Activated CD4-positive, alpha-beta T cell treated with anti-CD3 and anti-CD28 coated beads for 4 hours (primary cell): ENCODE results near the gene OR2T10.
"Not testable (repeated sequence)": the region's sequence is repeated elsewhere in the genome, so short reads cannot be mapped to it uniquely, and the experiment has no call there.

Source experiments
- DNase-seq, 2 donors: peaks; one replicate each; pipeline ENCODE4 v3.0.0-alpha.2; 2020

OR2T10 gene, protein sequence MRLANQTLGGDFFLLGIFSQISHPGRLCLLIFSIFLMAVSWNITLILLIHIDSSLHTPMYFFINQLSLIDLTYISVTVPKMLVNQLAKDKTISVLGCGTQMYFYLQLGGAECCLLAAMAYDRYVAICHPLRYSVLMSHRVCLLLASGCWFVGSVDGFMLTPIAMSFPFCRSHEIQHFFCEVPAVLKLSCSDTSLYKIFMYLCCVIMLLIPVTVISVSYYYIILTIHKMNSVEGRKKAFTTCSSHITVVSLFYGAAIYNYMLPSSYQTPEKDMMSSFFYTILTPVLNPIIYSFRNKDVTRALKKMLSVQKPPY

GRCh38 chr1:248597589-248597988, at the start of gene OR2T10:
Gene OR2T10 (minus strand): TSS chr1:248597700. CDS start chr1:248593768, 3,932 bp downstream.
- DNase-seq, result no peak

DNA sequence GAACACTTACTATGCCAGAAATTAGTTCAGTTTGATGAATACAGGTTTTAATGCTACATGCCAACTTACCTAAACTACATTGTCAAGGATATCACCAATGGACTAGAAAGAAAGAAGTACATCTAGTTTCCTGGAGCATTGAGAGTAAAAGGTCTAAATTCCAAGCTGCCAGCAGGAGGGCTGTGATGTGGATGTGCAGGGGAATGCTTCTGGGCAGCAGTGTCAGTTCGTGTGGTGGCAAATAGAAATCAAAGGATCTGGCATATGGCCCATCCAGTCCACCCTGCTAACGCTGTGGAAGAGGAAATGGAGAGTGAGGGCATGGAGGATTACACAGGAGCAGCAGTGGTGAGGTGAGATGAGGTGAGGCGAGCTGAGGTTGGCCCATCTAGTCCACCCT, 47.7 kb upstream of the OR2T10 start, which contains the start of gene OR2T35:
TSS of gene OR2T35 (minus strand) at position 101 of the 400 bp plus-strand sequence. CDS start 6,020 bp downstream, outside the sequence.
- not testable (repeated sequence) for DNase-seq

- DNase-seq, result not testable (repeated sequence)
These were observed 45.6 kb upstream of the OR2T10 start for GRCh38 chr1:248642971-248643651.

GRCh38 chr1:248641583-248641982, 44.1 kb upstream of the OR2T10 start:
- not testable (repeated sequence) for DNase-seq

- DNase-seq, result not testable (repeated sequence)
These were observed 43.4 kb upstream of the OR2T10 start for GRCh38 chr1:248640906-248641305.

DNA sequence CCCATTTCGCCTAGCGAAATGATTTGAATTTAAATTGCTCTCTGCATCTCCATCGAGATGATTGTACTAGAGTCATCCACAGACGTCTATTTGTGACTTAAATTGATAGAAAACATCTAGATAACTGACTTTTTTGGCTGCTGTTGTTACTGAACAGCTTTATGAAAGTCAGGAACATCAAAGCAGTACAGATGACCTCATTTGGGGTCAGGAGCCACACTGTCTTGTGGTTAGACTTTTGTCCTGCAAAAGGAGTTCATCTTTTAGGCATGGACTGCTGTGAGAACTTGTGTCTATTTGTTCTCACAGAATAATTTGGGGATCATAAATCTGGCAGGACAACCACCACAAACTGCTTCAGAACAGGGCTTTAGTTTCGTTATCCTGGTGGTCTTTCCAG, 42.2 kb upstream of the OR2T10 start:
- DNase-seq, result not testable (repeated sequence)

- DNase-seq, result not testable (repeated sequence)
These were observed 39.1 kb upstream of the OR2T10 start for GRCh38 chr1:248636612-248637011.

- DNase-seq, result not testable (repeated sequence)
These were observed 37.5 kb upstream of the OR2T10 start, which contains the start of gene OR2T11 for GRCh38 chr1:248634991-248635390. Gene OR2T11 (minus strand): TSS chr1:248635091. CDS start chr1:248627128, 7,963 bp downstream.

DNA sequence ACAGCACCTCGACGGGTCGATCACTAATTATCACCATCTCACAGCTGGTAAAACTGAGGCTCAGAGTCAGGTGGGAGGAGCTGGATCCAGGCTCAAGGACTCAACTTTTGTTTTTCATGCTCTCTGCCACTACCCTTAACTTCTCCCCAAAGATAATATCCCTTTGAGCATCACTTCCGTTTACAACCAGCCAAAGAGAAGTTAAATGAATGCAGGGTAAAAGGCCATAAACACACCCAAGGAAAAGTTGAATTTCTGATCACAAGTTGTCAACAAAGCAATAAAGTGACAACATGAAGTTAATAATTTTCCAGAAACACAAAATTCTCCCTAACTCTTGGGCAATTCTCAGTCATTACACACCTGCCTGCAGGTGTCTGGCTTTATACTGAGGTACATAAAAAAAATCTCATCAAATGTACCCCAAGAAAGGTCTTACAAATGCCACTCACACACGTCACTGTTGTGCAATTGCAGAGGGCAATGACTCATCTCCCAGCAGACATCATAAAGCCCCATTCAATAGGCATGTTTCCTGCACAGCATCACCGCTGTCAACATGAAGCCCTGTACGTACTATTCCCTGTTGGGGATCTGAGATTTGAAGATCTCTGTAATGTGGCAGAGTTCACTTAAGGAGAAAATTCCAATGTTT, 34.0 kb upstream of the OR2T10 start:
- DNase-seq, result no peak

GRCh38 chr1:248630551-248630950, 33.1 kb upstream of the OR2T10 start:
- DNase-seq, result no peak

- no peak for DNase-seq
These were observed 30.7 kb upstream of the OR2T10 start for GRCh38 chr1:248627971-248628844.

GRCh38 chr1:248625971-248626370, 28.5 kb upstream of the OR2T10 start:
- no peak for DNase-seq

DNA sequence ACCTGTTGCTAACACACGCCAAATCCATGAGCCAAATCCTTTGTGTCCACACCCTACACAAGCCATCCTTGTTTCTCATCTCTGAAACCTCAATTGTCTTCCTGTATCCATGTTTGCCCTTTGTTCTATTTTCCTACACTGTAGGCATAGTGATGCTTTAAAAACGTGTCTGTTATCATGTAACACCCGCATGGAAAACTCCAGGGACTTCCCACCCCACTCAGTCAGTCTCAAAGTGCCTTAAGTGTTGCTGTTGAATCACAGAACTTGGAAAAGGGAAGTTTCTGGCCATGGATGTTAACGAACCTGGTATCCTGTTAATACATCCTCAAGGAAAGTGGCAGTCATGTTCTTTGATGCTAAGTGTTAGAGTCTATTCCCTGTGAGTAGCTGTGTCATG, 27.7 kb upstream of the OR2T10 start:
- DNase-seq, result no peak

- DNase-seq, result no peak
These were observed 25.1 kb upstream of the OR2T10 start for GRCh38 chr1:248622570-248623001.

- no peak for DNase-seq
These were observed 24.3 kb upstream of the OR2T10 start for GRCh38 chr1:248621770-248622169.

- peak; percentile 46 to 48 for DNase-seq
These were observed 21.4 kb upstream of the OR2T10 start for GRCh38 chr1:248618878-248619277.

DNA sequence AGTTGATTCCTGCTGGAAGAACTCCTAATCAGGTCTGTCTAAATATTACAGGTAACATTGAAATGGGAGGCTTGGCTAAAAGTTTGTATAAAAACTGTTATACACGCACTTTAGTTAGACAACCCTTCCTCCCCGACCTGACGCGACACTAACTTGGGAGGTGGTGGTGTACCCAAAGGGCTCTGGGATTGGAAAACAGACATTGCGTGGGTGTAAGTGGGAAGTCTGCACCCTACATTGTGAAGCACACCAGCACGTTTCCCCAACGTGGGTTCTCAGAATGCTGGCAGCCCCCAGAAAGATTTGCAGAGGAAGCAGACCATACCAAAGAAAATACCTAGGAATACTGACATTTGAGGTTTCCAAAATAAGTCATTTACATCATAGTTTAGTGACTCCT, 20.6 kb upstream of the OR2T10 start:
- no peak for DNase-seq

DNA sequence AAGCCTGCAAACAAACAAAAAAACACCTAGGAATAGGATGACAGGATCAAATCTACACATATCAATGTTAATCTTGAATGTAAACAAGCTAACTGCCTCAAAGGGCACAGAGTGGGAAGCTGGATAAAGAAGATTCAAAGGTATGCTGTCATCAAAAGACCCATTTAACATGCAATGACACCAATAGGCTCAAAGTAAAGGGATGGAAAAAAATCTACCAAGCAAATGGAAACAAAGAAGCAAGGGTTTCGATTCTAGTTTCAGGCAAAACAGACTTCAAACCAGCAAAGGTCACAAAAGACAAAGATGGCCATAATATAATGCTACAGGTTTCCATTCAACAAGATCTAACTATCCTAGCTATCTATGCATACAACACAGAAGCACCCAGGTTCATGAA, 16.2 kb upstream of the OR2T10 start:
- no peak for DNase-seq

DNA sequence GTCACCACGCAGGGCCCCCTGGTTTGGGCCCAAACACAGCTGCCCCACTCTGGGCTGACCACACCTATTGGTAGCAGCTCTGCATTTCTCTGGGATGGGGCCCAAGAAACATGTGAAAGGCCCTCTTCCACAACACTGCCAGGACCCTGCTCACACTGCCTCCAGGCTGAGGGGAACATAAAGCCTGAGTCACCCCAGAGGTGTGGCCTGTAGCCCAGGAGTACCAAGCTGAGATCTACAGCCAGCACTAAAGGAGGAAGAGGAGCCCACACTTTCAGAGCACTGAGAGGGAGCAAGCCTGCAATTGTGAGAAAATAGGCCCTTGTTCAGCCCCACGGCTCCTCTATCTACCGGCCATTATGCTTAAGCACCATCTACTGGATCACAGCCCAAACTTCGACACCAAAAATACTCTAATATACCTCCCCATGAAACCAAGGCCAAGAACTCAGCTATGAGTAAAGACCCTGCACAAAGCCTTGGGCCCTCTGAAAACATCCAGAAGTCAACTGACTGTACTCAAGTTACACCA, 14.4 kb upstream of the OR2T10 start:
- no peak for DNase-seq

DNA sequence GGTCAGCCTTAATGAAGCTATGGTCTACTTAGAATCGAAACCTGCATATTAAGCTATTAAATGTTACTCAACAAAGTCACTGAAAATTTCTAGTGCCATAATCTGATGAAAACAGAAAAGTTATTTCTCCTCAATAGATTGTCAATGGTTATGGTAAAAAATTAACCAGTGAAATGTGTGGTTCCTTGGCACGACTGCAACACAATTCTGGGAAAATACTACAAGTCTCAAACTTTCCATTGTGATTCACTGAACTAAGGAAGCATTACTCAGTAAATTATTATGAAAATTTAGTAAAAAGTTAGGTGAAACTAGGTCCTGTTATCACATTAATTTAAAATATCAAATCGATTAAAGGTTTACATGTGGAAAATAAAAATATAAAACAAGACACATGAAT, 12.8 kb upstream of the OR2T10 start:
- DNase-seq, result no peak

- no peak for DNase-seq
These were observed 1.9 kb upstream of the OR2T10 start for GRCh38 chr1:248599396-248599795.

GRCh38 chr1:248596615-248597014, 885 bp downstream of the OR2T10 start:
- DNase-seq, result no peak
